Adrenal gland (tissue), 12 donors: ENCODE measurements around the gene KCTD13. TPM values are rescaled to one million over a fixed set of nuclear protein-coding genes. Genes with fewer than 3 reads are reported as not detected.
A peak's percentile ranks its signal among the peaks of the same experiment; 100 is the strongest.

ENCODE experiments used
- DNase-seq, 7 donors: peaks; one replicate each; pipeline ENCODE4 v3.0.0-alpha.2; 2019 to 2020
- H3K27ac ChIP-seq, 5 donors: fragments of 200-600 bp; sonication (generic) in 4 of 5; 1 replicate in 3 of 5; 2 replicates in 2 of 5; pipeline versions ENCODE4 v1.5.1 to v1.8.0; 2016 to 2020; ENCODE audit warnings: mild to moderate bottlenecking in 1 of 5
- H3K27me3 ChIP-seq: fragments of 200-600 bp; 2 replicates; pipeline ENCODE4 v1.8.0; 2021
- H3K36me3 ChIP-seq, 2 donors: fragments of 200-600 bp; replicated peaks in 1 of 2; 1 replicate in 1 of 2; 2 replicates in 1 of 2; pipeline versions ENCODE4 v1.5.1 to v1.8.0; 2018 to 2022
- H3K4me1 ChIP-seq, 2 donors: fragments of 200-600 bp; replicated peaks in 1 of 2; 1 replicate in 1 of 2; 2 replicates in 1 of 2; pipeline versions ENCODE4 v1.5.1 to v1.8.0; 2018 to 2021
- H3K4me3 ChIP-seq, 4 donors: fragments of 200-600 bp; sonication (generic) in 3 of 4; one replicate each; pipeline ENCODE4 v1.5.1; 2016 to 2018
- H3K9me3 ChIP-seq, 3 donors: fragments of 200-600 bp; sonication (generic) in 1 of 3; replicated peaks in 1 of 3; 1 replicate in 2 of 3; 2 replicates in 1 of 3; pipeline versions ENCODE4 v1.5.1 to v1.8.0; 2016 to 2021
- POLR2A ChIP-seq, 2 donors: fragments of 450-650 bp; IDR thresholded peaks; one replicate each; pipeline ENCODE4 v1.6.1; 2017; ENCODE audit warnings: antibody characterized with exemption in 2 of 2, mild to moderate bottlenecking in 2 of 2, moderate library complexity in 1 of 2
- WGBS, 4 donors: extraction: QIAGEN DNeasy Blood & Tissue Kit in 2 of 4; methylation state at CpG; one replicate each; pipeline versions ENCODE4 v1.1.5 to v1.1.7; 2013 to 2017; 5-methylcytosine and 5-hydroxymethylcytosine counted together
- intact Hi-C, 2 donors: fragments of 100-400 bp; cut with DNase I; formaldehyde crosslinking; loops; one replicate each; pipeline versions ENCODE4 v1.14.1 to v1.15.0; 2022 to 2023
- polyA plus RNA-seq, 3 donors: library from polyadenylated mRNA; stranded (reverse); fragments of 200-250 nt in 2 of 3; fragments of 350-450 nt in 1 of 3; fragmentation: Illumina TruSeq in 1 of 3; extraction: RNeasy Lipid Tissue Mini Kit (QIAGEN cat#74804) in 1 of 3; gene quantifications; one replicate each; pipeline ENCODE4 v1.2.3, GENCODE V29; 2013 to 2014
- total RNA-seq, 9 donors: library from RNA; depleted of rRNA in 4 of 9; stranded (reverse); fragments of >200 nt in 4 of 9; fragments of 120-200 nt in 1 of 9; fragmentation: NEBNext Ultra II Directional in 1 of 9; extraction: Animal tissue kit (Norgen Biotek cat#: 25700) in 1 of 9; gene quantifications; one replicate each; pipeline versions ENCODE4 v1.1.0 to v1.2.4, GENCODE V29; 2013 to 2023
- TF ChIP-seq, protein P1 (sequence below), 6 experiments: fragments of 450-650 bp in 4 of 6; fragments of 200-600 bp in 2 of 6; sonication (generic) in 1 of 6; IDR thresholded peaks; 1 replicate in 5 of 6; 2 replicates in 1 of 6; pipeline versions ENCODE4 v1.5.1 to v1.8.0; 2016 to 2021; ENCODE audit warnings: antibody characterized with exemption in 6 of 6, mild to moderate bottlenecking in 2 of 6, moderate library complexity in 1 of 6
- donor health status: healthy with polysubstance abuse.
- donor health status: Bipolar disorder and iron deficiency.
- donor health status: DM: yes; HTN: yes; CAD: no.
- donor health status: DM: no; HTN: no; CAD: no.
- donor health status: DM: no; HTN: no; CAD: no.
- donor health status: DM: yes; HTN: yes; CAD: no.

KCTD13 gene
- total and polyA plus RNA-seq, 12 donors, result 6.2 to 39.4 (median 21.4) TPM

DNA sequence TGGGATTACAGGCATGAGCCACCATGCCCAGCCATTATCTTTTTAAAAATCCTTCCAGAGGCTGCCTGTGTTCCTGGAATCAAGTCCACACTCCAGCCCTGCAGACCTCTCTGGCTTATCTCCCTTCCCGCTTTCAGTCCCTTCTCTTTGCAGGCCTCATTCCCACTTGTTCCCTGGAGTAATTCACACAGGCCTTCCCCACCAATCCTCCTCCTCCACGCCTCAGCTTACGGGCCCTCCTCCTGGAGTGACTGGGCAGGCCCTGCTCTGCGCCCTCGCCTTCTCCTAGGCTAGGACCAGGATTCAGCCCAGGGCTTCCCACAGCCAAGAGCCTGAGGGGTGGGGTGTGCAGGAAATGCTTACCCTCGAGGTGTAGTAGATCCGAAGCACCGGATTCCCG lies 65.8 kb downstream of the KCTD13 start:
- Histone ChIP-seq H3K4me1 (peaks cover 20 to 24% of the 10 kb centered on the region in 2 donors), H3K9me3 (no peaks in the 10 kb centered on the region), H3K27me3 (no peaks in the 10 kb centered on the region), H3K27ac (no peak overlapping the region), H3K4me3 (no peak overlapping the region), H3K36me3 (peaks cover 0 to 31% of the 10 kb centered on the region in 2 donors)
- TF ChIP-seq, protein P1, sequence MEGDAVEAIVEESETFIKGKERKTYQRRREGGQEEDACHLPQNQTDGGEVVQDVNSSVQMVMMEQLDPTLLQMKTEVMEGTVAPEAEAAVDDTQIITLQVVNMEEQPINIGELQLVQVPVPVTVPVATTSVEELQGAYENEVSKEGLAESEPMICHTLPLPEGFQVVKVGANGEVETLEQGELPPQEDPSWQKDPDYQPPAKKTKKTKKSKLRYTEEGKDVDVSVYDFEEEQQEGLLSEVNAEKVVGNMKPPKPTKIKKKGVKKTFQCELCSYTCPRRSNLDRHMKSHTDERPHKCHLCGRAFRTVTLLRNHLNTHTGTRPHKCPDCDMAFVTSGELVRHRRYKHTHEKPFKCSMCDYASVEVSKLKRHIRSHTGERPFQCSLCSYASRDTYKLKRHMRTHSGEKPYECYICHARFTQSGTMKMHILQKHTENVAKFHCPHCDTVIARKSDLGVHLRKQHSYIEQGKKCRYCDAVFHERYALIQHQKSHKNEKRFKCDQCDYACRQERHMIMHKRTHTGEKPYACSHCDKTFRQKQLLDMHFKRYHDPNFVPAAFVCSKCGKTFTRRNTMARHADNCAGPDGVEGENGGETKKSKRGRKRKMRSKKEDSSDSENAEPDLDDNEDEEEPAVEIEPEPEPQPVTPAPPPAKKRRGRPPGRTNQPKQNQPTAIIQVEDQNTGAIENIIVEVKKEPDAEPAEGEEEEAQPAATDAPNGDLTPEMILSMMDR (IDR thresholded peaks at IDR 0.05), result no peak
- no peak for TF ChIP-seq POLR2A (IDR thresholded peaks at IDR 0.05)
- no peak for DNase-seq
- WGBS, 4 donors, result 84 to 91% (median 87%) methylated on average over 7 to 9 of the region's 9 CpGs
- intact Hi-C loops, result no loop called here

DNA sequence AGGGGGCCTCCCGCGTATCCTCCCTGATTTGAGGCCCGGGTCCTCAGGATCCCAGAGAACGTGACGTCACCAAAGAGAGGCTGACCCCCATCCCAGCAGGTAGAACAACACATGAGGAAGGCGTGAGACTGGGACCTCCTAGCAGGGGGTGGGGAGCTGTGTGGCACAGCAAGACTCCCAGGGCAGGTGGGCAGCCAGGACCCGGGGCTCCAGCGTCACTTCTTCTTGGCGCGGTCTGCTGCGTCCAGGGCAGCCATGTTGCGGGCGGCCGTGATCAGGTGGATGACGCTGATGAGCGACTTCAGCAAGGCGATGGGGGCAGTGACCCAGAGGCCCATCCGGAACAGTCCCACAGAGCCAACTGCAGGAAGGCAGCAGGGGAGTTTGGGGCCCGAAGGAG lies 67.1 kb downstream of the KCTD13 start:
- DNase-seq, result peak in 2 of 7 donors; percentile 28 to 50
- Histone ChIP-seq H3K9me3 (no peaks in the 10 kb centered on the region), H3K4me1 (peaks cover 20 to 24% of the 10 kb centered on the region in 2 donors), H3K27me3 (no peaks in the 10 kb centered on the region), H3K4me3 (no peak overlapping the region), H3K27ac (no peak overlapping the region), H3K36me3 (peaks cover 0 to 31% of the 10 kb centered on the region in 2 donors)
- intact Hi-C loops, result no loop called here
- TF ChIP-seq, protein P1 (IDR thresholded peaks at IDR 0.05), result no peak
- no peak for TF ChIP-seq POLR2A (IDR thresholded peaks at IDR 0.05)
- WGBS, 4 donors, result 89 to 96% (median 94%) methylated on average over 8 to 19 of the region's 19 CpGs

DNA sequence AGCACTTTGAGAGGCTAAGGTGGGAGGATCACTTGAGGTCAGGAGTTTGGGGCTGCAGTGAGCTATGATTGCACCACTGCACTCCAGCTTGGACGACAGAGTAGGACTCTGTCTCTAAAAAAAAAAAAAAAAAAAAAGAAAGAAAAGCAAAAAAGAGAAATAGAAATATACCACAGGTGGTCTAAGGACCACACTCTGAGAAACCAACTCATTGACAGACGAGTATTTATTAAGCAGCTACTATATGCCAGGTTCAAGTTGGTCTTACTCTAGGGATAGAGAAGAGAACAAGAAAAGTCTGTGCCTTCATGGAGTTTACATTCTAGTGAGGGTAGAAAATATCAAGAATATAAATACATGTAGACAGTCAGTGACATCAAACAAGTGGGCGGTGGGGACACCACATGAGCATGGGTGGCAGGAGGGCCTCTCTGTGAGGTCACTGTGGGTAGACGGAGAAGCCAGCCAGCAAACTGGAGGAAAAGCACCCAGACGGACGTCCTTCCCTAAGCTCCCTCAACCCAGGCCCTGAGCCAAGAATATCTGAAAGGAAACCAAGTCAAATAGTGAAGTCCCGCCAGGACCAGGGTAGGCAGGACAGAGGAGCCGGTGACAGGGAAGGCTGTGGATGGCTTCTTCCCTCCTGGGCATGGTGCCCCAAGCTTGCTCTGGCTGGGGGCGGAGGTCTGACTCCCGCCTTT lies 67.7 kb downstream of the KCTD13 start:
- 61 to 80% (median 72%) methylated on average over 8 to 10 of the region's 10 CpGs for WGBS, 4 donors
- intact Hi-C loops, result no loop called here
- no peak for DNase-seq
- Histone ChIP-seq H3K36me3 (peaks cover 0 to 31% of the 10 kb centered on the region in 2 donors), H3K4me3 (no peak overlapping the region), H3K27me3 (no peaks in the 10 kb centered on the region), H3K4me1 (peaks cover 20 to 24% of the 10 kb centered on the region in 2 donors), H3K27ac (peak overlapping the region in 1 of 5 donors; percentile 65), H3K9me3 (no peaks in the 10 kb centered on the region)
- TF ChIP-seq, protein P1 (IDR thresholded peaks at IDR 0.05), result no peak

DNA sequence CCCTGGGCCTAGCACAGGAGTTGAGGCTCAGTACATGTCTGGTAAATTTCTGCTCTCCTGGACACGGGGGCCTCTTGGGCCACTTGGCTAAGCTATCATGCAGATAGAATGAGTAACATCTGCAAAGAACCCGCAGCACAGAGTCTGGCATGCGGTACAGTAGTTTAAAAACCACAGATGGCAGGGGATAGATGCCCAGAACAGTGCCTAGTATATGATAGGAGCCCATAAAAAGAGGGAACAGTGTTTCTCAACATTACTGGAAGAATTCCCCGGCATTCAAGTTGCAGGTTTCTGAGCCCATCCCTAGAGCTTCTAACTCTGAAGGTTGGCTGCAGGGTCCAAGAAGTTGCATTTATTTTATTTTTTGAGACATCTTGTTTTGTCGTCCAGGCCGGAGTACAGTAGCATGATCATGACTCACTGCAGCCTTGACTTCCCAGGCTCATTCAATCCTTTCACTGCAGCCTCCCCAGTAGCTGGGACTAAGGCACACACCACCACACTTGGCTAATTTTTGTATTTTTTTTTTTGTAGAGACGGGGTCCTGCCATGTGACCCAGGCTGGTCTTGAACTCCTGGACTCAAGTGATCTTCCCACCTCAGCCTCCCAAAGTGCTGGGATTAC lies 68.8 kb downstream of the KCTD13 start:
- Histone ChIP-seq H3K4me1 (peaks cover 17 to 22% of the 10 kb centered on the region in 2 donors), H3K36me3 (peaks cover 0 to 31% of the 10 kb centered on the region in 2 donors), H3K9me3 (no peaks in the 10 kb centered on the region), H3K27me3 (no peaks in the 10 kb centered on the region), H3K4me3 (no peak overlapping the region), H3K27ac (peak overlapping the region in 4 of 5 donors; percentile 43 to 79 (median 70))
- WGBS, 4 donors, result 44 to 56% (median 53%) methylated on average over 6 to 7 of the region's 7 CpGs
- TF ChIP-seq, protein P1 (IDR thresholded peaks at IDR 0.05), result no peak
- peak in 1 of 2 donors; percentile 48 for TF ChIP-seq POLR2A (IDR thresholded peaks at IDR 0.05)
- peak in 6 of 7 donors; percentile 58 to 72 (median 66) for DNase-seq
- intact Hi-C loops, result no loop called here

Other genes starting within 250 kb of the KCTD13 start
- 100 to 1,000 TPM in 8 of 9 donors, 10 to 100 TPM in 1; 64.5 to 325 (median 136) TPM for gene QPRT, start 247.0 kb downstream of the KCTD13 start, total RNA-seq
- 100 to 1,000 TPM in 1 of 3 donors, 10 to 100 TPM in 2; 48.8 to 111 (median 54.7) TPM for gene QPRT, start 247.0 kb downstream of the KCTD13 start, polyA plus RNA-seq
- gene C16orf54, start 180.2 kb downstream of the KCTD13 start, total RNA-seq, result 1 to 10 TPM in 4 of 9 donors, under 1 TPM in 5; 0.11 to 1.8 (median 0.97) TPM
- gene C16orf54, start 180.2 kb downstream of the KCTD13 start, polyA plus RNA-seq, result under 1 TPM; 0.22 to 0.72 (median 0.61) TPM
- under 1 TPM in 2 of 9 donors, not detected in 7; 0.07 to 0.11 TPM for gene ZG16, start 148.0 kb downstream of the KCTD13 start, total RNA-seq
- under 1 TPM in 2 of 3 donors, not detected in 1; 0.16 to 0.20 TPM for gene ZG16, start 148.0 kb downstream of the KCTD13 start, polyA plus RNA-seq
- gene KIF22, start 135.5 kb downstream of the KCTD13 start, total RNA-seq, result 10 to 100 TPM in 8 of 9 donors, 1 to 10 TPM in 1; 8.8 to 33.6 (median 16.7) TPM
- gene KIF22, start 135.5 kb downstream of the KCTD13 start, polyA plus RNA-seq, result 100 to 1,000 TPM in 2 of 3 donors, 1 to 10 TPM in 1; 9.1 to 127 (median 112) TPM
- 100 to 1,000 TPM in 7 of 9 donors, 10 to 100 TPM in 2; 78.8 to 247 (median 140) TPM for gene MAZ, start 119.7 kb downstream of the KCTD13 start, total RNA-seq
- gene MAZ, start 119.7 kb downstream of the KCTD13 start, polyA plus RNA-seq, result 100 to 1,000 TPM; 108 to 304 (median 147) TPM
- 1 to 10 TPM in 8 of 9 donors, not detected in 1; 1.4 to 8.8 (median 2.2) TPM for gene PRRT2, start 114.0 kb downstream of the KCTD13 start, total RNA-seq
- gene PRRT2, start 114.0 kb downstream of the KCTD13 start, polyA plus RNA-seq, result 10 to 100 TPM in 1 of 3 donors, 1 to 10 TPM in 1, under 1 TPM in 1; 0.97 to 32.0 (median 5.0) TPM
- 10 to 100 TPM; 17.1 to 47.1 (median 39.8) TPM for gene PAGR1, start 110.1 kb downstream of the KCTD13 start, total RNA-seq
- 10 to 100 TPM; 14.2 to 89.1 (median 60.9) TPM for gene PAGR1, start 110.1 kb downstream of the KCTD13 start, polyA plus RNA-seq
- 100 to 1,000 TPM in 8 of 9 donors, 10 to 100 TPM in 1; 73.9 to 492 (median 350) TPM for gene MVP, start 105.8 kb downstream of the KCTD13 start, total RNA-seq
- gene MVP, start 105.8 kb downstream of the KCTD13 start, polyA plus RNA-seq, result 100 to 1,000 TPM; 200 to 470 (median 321) TPM
- gene CDIPT, start 63.0 kb downstream of the KCTD13 start, total RNA-seq, result 100 to 1,000 TPM in 7 of 9 donors, 10 to 100 TPM in 2; 84.7 to 203 (median 150) TPM
- 10 to 100 TPM; 44.9 to 89.0 (median 74.5) TPM for gene CDIPT, start 63.0 kb downstream of the KCTD13 start, polyA plus RNA-seq
- gene SEZ6L2, start 26.7 kb downstream of the KCTD13 start, total RNA-seq, result 100 to 1,000 TPM in 1 of 9 donors, 10 to 100 TPM in 7, 1 to 10 TPM in 1; 7.5 to 302 (median 44.4) TPM
- gene SEZ6L2, start 26.7 kb downstream of the KCTD13 start, polyA plus RNA-seq, result 10 to 100 TPM; 14.5 to 20.1 (median 20.1) TPM
- 1 to 10 TPM in 7 of 9 donors, under 1 TPM in 2; 0.34 to 9.3 (median 4.4) TPM for gene ASPHD1, start 25.7 kb downstream of the KCTD13 start, total RNA-seq
- 10 to 100 TPM in 1 of 3 donors, 1 to 10 TPM in 2; 2.4 to 15.8 (median 7.2) TPM for gene ASPHD1, start 25.7 kb downstream of the KCTD13 start, polyA plus RNA-seq
- gene TMEM219, start 35.9 kb upstream of the KCTD13 start, total RNA-seq, result 100 to 1,000 TPM; 113 to 300 (median 190) TPM
- 100 to 1,000 TPM; 100 to 278 (median 272) TPM for gene TMEM219, start 35.9 kb upstream of the KCTD13 start, polyA plus RNA-seq
- gene TAOK2, start 47.6 kb upstream of the KCTD13 start, total RNA-seq, result 10 to 100 TPM; 40.0 to 95.0 (median 73.4) TPM
- 100 to 1,000 TPM in 1 of 3 donors, 10 to 100 TPM in 2; 36.6 to 135 (median 51.0) TPM for gene TAOK2, start 47.6 kb upstream of the KCTD13 start, polyA plus RNA-seq
- 10 to 100 TPM; 11.0 to 35.0 (median 18.7) TPM for gene HIRIP3, start 69.4 kb upstream of the KCTD13 start, total RNA-seq
- gene HIRIP3, start 69.4 kb upstream of the KCTD13 start, polyA plus RNA-seq, result 10 to 100 TPM; 12.6 to 24.9 (median 20.2) TPM
- 100 to 1,000 TPM in 2 of 9 donors, 10 to 100 TPM in 7; 31.8 to 120 (median 71.2) TPM for gene INO80E, start 70.0 kb upstream of the KCTD13 start, total RNA-seq
- 100 to 1,000 TPM in 2 of 3 donors, 10 to 100 TPM in 1; 42.8 to 362 (median 103) TPM for gene INO80E, start 70.0 kb upstream of the KCTD13 start, polyA plus RNA-seq
- gene DOC2A, start 84.8 kb upstream of the KCTD13 start, total RNA-seq, result 10 to 100 TPM in 1 of 9 donors, 1 to 10 TPM in 5, under 1 TPM in 2, not detected in 1; 0.35 to 14.8 (median 2.8) TPM
- gene DOC2A, start 84.8 kb upstream of the KCTD13 start, polyA plus RNA-seq, result 10 to 100 TPM in 1 of 3 donors, 1 to 10 TPM in 1, under 1 TPM in 1; 0.60 to 33.0 (median 9.5) TPM
- not detected for gene C16orf92, start 97.0 kb upstream of the KCTD13 start, total RNA-seq
- gene C16orf92, start 97.0 kb upstream of the KCTD13 start, polyA plus RNA-seq, result not detected
- 1 to 10 TPM in 2 of 9 donors, under 1 TPM in 4, not detected in 3; 0.11 to 3.1 (median 0.61) TPM for gene TLCD3B, start 105.0 kb upstream of the KCTD13 start, total RNA-seq
- 10 to 100 TPM in 1 of 3 donors, 1 to 10 TPM in 1, under 1 TPM in 1; 0.40 to 10.6 (median 1.8) TPM for gene TLCD3B, start 105.0 kb upstream of the KCTD13 start, polyA plus RNA-seq
- 1,000 to 10,000 TPM in 8 of 9 donors, 100 to 1,000 TPM in 1; 691 to 1,930 (median 1,545) TPM for gene ALDOA, start 139.5 kb upstream of the KCTD13 start, total RNA-seq
- gene ALDOA, start 139.5 kb upstream of the KCTD13 start, polyA plus RNA-seq, result 1,000 to 10,000 TPM in 1 of 3 donors, 100 to 1,000 TPM in 2; 623 to 1,215 (median 899) TPM
- 100 to 1,000 TPM in 3 of 9 donors, 10 to 100 TPM in 6; 44.5 to 136 (median 75.6) TPM for gene PPP4C, start 149.8 kb upstream of the KCTD13 start, total RNA-seq
- gene PPP4C, start 149.8 kb upstream of the KCTD13 start, polyA plus RNA-seq, result 10 to 100 TPM; 39.2 to 93.0 (median 87.1) TPM
- 1 to 10 TPM in 8 of 9 donors, under 1 TPM in 1; 0.44 to 3.4 (median 2.0) TPM for gene TBX6, start 165.7 kb upstream of the KCTD13 start, total RNA-seq
- 1 to 10 TPM in 2 of 3 donors, under 1 TPM in 1; 0.22 to 5.1 (median 1.9) TPM for gene TBX6, start 165.7 kb upstream of the KCTD13 start, polyA plus RNA-seq
- gene YPEL3, start 170.0 kb upstream of the KCTD13 start, total RNA-seq, result 100 to 1,000 TPM in 4 of 9 donors, 10 to 100 TPM in 5; 18.9 to 210 (median 85.1) TPM
- gene YPEL3, start 170.0 kb upstream of the KCTD13 start, polyA plus RNA-seq, result 100 to 1,000 TPM in 2 of 3 donors, 10 to 100 TPM in 1; 14.6 to 454 (median 310) TPM
- gene GDPD3, start 187.3 kb upstream of the KCTD13 start, total RNA-seq, result 1 to 10 TPM in 6 of 9 donors, under 1 TPM in 2, not detected in 1; 0.78 to 9.0 (median 2.6) TPM
- 10 to 100 TPM in 1 of 3 donors, 1 to 10 TPM in 2; 1.0 to 17.6 (median 5.8) TPM for gene GDPD3, start 187.3 kb upstream of the KCTD13 start, polyA plus RNA-seq
- 100 to 1,000 TPM in 4 of 9 donors, 10 to 100 TPM in 5; 31.4 to 129 (median 99.9) TPM for gene MAPK3, start 197.0 kb upstream of the KCTD13 start, total RNA-seq
- gene MAPK3, start 197.0 kb upstream of the KCTD13 start, polyA plus RNA-seq, result 100 to 1,000 TPM in 1 of 3 donors, 10 to 100 TPM in 2; 53.2 to 133 (median 66.0) TPM